ENCODE data around the gene EFEMP2. TPM values are rescaled to one million over a fixed set of nuclear protein-coding genes. Genes with fewer than 3 reads are reported as not detected.

Gene EFEMP2
- total and polyA plus RNA-seq, 2 donors (not counting 1 experiment from before 2014, with no cell fraction given), result 74.0 to 161 TPM

- Histone ChIP-seq H3K4me2 (ENCODE audit: extremely low read depth, insufficient read depth, low read length) (peak overlapping the region; percentile 73), H3K79me2 (ENCODE audit: control insufficient read depth, insufficient read depth, low read length) (peaks cover 45% of the 10 kb centered on the region), H3K27ac (ENCODE audit: insufficient read depth, low read length) (peak overlapping the region; percentile 98), H2AFZ (ENCODE audit: low read length) (no peak overlapping the region), H3K36me3 (ENCODE audit: control insufficient read depth, insufficient read depth, low read length) (peaks cover 38% of the 10 kb centered on the region), H3K4me1 (ENCODE audit: control insufficient read depth, extremely low read depth, insufficient read depth, low read length) (peaks cover 15% of the 10 kb centered on the region), H3K27me3 (ENCODE audit: control insufficient read depth, insufficient read depth, low read length) (no peaks in the 10 kb centered on the region), H3K9ac (ENCODE audit: insufficient read depth, low read length) (peak overlapping the region; percentile 94), H4K20me1 (ENCODE audit: control insufficient read depth, extremely low read depth, insufficient read depth, low read length) (no peaks in the 10 kb centered on the region), H3K9me3 (ENCODE audit: control insufficient read depth, insufficient read depth, low read depth, low read length) (no peaks in the 10 kb centered on the region), H3K4me3 (replicated peaks in 1 of 4; ENCODE audit: control extremely low read depth in 1 of 4, insufficient read depth in 1 of 4, low read depth in 3 of 4, low read length in 4 of 4) (peak overlapping the region; percentile 90 to 99 (median 96))
- DNase-seq (ENCODE audit: low read depth in 2 of 2), result no peak
- TF ChIP-seq, protein P1, sequence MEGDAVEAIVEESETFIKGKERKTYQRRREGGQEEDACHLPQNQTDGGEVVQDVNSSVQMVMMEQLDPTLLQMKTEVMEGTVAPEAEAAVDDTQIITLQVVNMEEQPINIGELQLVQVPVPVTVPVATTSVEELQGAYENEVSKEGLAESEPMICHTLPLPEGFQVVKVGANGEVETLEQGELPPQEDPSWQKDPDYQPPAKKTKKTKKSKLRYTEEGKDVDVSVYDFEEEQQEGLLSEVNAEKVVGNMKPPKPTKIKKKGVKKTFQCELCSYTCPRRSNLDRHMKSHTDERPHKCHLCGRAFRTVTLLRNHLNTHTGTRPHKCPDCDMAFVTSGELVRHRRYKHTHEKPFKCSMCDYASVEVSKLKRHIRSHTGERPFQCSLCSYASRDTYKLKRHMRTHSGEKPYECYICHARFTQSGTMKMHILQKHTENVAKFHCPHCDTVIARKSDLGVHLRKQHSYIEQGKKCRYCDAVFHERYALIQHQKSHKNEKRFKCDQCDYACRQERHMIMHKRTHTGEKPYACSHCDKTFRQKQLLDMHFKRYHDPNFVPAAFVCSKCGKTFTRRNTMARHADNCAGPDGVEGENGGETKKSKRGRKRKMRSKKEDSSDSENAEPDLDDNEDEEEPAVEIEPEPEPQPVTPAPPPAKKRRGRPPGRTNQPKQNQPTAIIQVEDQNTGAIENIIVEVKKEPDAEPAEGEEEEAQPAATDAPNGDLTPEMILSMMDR (conservative IDR thresholded peaks at IDR 0.05 in 1 of 2, IDR thresholded peaks at IDR 0.05 in 1 of 2; ENCODE audit: low read depth in 1 of 2, low read length in 2 of 2), result no peak
- no peak for TF ChIP-seq EZH2 (IDR thresholded peaks at IDR 0.05; ENCODE audit: low read length, missing control alignments)
Observed at GRCh38 chr11:65861533-65862183, 10.9 kb downstream of the EFEMP2 start.

- no peaks in the 10 kb centered on the region for H3K9me3 ChIP-seq (ENCODE audit: control insufficient read depth, insufficient read depth, low read depth, low read length)
- H2AFZ ChIP-seq (ENCODE audit: low read length), result no peak overlapping the region
Observed at GRCh38 chr11:65861165-65861505, 11.5 kb downstream of the EFEMP2 start.

More at GRCh38 chr11:65861165-65861505, 11.5 kb downstream of the EFEMP2 start:
- Histone ChIP-seq H3K4me2 (ENCODE audit: extremely low read depth, insufficient read depth, low read length) (peak overlapping the region; percentile 73), H3K79me2 (ENCODE audit: control insufficient read depth, insufficient read depth, low read length) (peaks cover 51% of the 10 kb centered on the region), H3K27me3 (ENCODE audit: control insufficient read depth, insufficient read depth, low read length) (no peaks in the 10 kb centered on the region), H4K20me1 (ENCODE audit: control insufficient read depth, extremely low read depth, insufficient read depth, low read length) (peaks cover 4% of the 10 kb centered on the region), H3K9ac (ENCODE audit: insufficient read depth, low read length) (peak overlapping the region; percentile 94), H3K36me3 (ENCODE audit: control insufficient read depth, insufficient read depth, low read length) (peaks cover 39% of the 10 kb centered on the region), H3K4me3 (replicated peaks in 1 of 4; ENCODE audit: control extremely low read depth in 1 of 4, insufficient read depth in 1 of 4, low read depth in 3 of 4, low read length in 4 of 4) (peak overlapping the region; percentile 90 to 99 (median 96)), H3K4me1 (ENCODE audit: control insufficient read depth, extremely low read depth, insufficient read depth, low read length) (peaks cover 19% of the 10 kb centered on the region), H3K27ac (ENCODE audit: insufficient read depth, low read length) (peak overlapping the region; percentile 98)
- TF ChIP-seq EZH2 (IDR thresholded peaks at IDR 0.05; ENCODE audit: low read length, missing control alignments), result no peak
- TF ChIP-seq, protein P1 (conservative IDR thresholded peaks at IDR 0.05 in 1 of 2, IDR thresholded peaks at IDR 0.05 in 1 of 2; ENCODE audit: low read depth in 1 of 2, low read length in 2 of 2), result no peak
- peak in 1 of 2 donors; percentile 12 for DNase-seq (ENCODE audit: low read depth in 2 of 2)
